Daoy (cell line): ENCODE measurements around the gene SLX4IP. TPM values are rescaled to one million over a fixed set of nuclear protein-coding genes. Genes with fewer than 3 reads are reported as not detected.
"Not testable (repeated sequence)": the region's sequence is repeated elsewhere in the genome, so short reads cannot be mapped to it uniquely, and the experiment has no call there.

ENCODE experiments used
- DNase-seq: peaks from one replicate; pipeline ENCODE4 v3.0.0-alpha.2; 2015; ENCODE audit warnings: low read depth
- total RNA-seq: library from RNA; depleted of rRNA; stranded (reverse); fragments of >200 nt; shearing (Covaris generic); gene quantifications from 2 replicates; pipeline ENCODE4 v1.2.3, GENCODE V29; 2014

SLX4IP gene
- total RNA-seq, 1 experiment from 2014 or later: 3.1 TPM

GRCh38 chr20:10573273-10573950, 138.3 kb downstream of the SLX4IP start:
- no peak for DNase-seq

- DNase-seq: no peak
Measured at GRCh38 chr20:10573951-10574339, 138.8 kb downstream of the SLX4IP start.

- no peak for DNase-seq
Measured at GRCh38 chr20:10576411-10577090, 141.4 kb downstream of the SLX4IP start.

- no peak for DNase-seq
Measured at GRCh38 chr20:10577648-10578047, 142.5 kb downstream of the SLX4IP start.

- DNase-seq: peak; percentile 61
Measured at GRCh38 chr20:10578607-10579006, 143.5 kb downstream of the SLX4IP start.

GRCh38 chr20:10579942-10580341, 144.8 kb downstream of the SLX4IP start:
- no peak for DNase-seq

GRCh38 chr20:10580700-10581099, 145.6 kb downstream of the SLX4IP start:
- no peak for DNase-seq

- peak; percentile 47 for DNase-seq
Measured at GRCh38 chr20:10581823-10582222, 146.7 kb downstream of the SLX4IP start.

- DNase-seq: no peak
Measured at GRCh38 chr20:10584371-10584770, 149.3 kb downstream of the SLX4IP start.

- no peak for DNase-seq
Measured at GRCh38 chr20:10585308-10585707, 150.2 kb downstream of the SLX4IP start.

GRCh38 chr20:10586296-10586695, 151.2 kb downstream of the SLX4IP start:
- DNase-seq: no peak

- DNase-seq: not testable (repeated sequence)
Measured at GRCh38 chr20:10590446-10590845, 155.3 kb downstream of the SLX4IP start.

- DNase-seq: no peak
Measured at GRCh38 chr20:10590950-10591671, 156.0 kb downstream of the SLX4IP start.

GRCh38 chr20:10591946-10592521, 156.9 kb downstream of the SLX4IP start:
- DNase-seq: no peak

GRCh38 chr20:10594296-10594868, 159.3 kb downstream of the SLX4IP start:
- peak; percentile 66 for DNase-seq

- no peak for DNase-seq
Measured at GRCh38 chr20:10595266-10595665, 160.2 kb downstream of the SLX4IP start.

GRCh38 chr20:10595985-10596384, 160.9 kb downstream of the SLX4IP start:
- no peak for DNase-seq

- peak; percentile 48 for DNase-seq
Measured at GRCh38 chr20:10596710-10597121, 161.6 kb downstream of the SLX4IP start.

GRCh38 chr20:10597637-10598036, 162.5 kb downstream of the SLX4IP start:
- no peak for DNase-seq

GRCh38 chr20:10602221-10602871, 167.2 kb downstream of the SLX4IP start:
- no peak for DNase-seq

- DNase-seq: no peak
Measured at GRCh38 chr20:10603378-10603777, 168.3 kb downstream of the SLX4IP start.
